Measurements from ENCODE around the gene CADM1.

DNA sequence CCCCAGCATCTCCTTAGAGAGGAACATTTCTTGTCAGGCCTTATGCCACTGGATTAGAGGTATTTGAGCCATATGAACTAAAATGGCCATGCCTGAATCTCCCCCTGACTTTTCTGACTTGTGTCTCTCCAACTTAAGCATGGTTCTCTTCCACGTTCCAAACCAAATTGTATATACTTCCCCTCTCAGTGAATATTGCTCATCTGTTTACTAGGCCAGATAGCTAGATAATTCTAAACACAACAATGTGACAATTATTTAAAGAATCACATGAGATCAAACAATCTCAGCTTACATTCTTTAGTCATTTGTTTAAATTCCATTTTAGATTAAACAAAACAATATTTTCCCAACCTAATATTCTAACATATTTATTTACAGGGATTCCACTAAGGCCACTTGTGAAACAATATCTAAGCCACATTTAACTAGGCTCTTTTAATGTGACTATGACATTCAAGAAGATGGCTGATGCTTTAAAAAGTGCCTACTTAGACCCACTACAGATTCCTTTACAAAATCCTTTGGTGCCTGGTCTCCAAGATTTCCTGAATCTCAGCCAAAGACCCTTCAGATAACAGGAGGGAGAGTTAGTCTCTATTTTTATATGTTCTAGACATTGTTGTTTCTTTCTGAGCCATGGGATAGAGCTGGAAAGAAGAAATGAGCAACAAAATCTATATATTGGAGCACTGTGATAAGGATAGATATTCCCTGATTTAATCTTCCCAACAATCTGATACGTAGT, 105.7 kb downstream of the CADM1 start:
- TF ChIP-seq, protein P1, sequence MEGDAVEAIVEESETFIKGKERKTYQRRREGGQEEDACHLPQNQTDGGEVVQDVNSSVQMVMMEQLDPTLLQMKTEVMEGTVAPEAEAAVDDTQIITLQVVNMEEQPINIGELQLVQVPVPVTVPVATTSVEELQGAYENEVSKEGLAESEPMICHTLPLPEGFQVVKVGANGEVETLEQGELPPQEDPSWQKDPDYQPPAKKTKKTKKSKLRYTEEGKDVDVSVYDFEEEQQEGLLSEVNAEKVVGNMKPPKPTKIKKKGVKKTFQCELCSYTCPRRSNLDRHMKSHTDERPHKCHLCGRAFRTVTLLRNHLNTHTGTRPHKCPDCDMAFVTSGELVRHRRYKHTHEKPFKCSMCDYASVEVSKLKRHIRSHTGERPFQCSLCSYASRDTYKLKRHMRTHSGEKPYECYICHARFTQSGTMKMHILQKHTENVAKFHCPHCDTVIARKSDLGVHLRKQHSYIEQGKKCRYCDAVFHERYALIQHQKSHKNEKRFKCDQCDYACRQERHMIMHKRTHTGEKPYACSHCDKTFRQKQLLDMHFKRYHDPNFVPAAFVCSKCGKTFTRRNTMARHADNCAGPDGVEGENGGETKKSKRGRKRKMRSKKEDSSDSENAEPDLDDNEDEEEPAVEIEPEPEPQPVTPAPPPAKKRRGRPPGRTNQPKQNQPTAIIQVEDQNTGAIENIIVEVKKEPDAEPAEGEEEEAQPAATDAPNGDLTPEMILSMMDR (IDR thresholded peaks at IDR 0.05; ENCODE audit: low read depth, low read length) = no peak
- TF ChIP-seq EZH2phosphoT487 (IDR thresholded peaks at IDR 0.05; ENCODE audit: low read depth) = no peak

Data from OCI-LY3 (cell line).